ENCODE measurements around the gene TMBIM1. TPM values are rescaled to one million over a fixed set of nuclear protein-coding genes. Genes with fewer than 3 reads are reported as not detected.
A peak's percentile ranks its signal among the peaks of the same experiment; 100 is the strongest.

TMBIM1 gene
- total RNA-seq, 4 donors from 2014 or later = 205 to 318 (median 287) TPM

GRCh38 chr2:218327451-218328210 lies 35.3 kb upstream of the TMBIM1 start:
- intact Hi-C loops (cut with DNase I; ENCODE audit: low total_unique reads) = no loop called here

GRCh38 chr2:218326315-218326714 lies 34.0 kb upstream of the TMBIM1 start:
- WGBS, 2 donors = 92 to 100% methylated on average over 2 of the region's 2 CpGs
- no peak for DNase-seq (ENCODE audit: low spot score in 2 of 2)
- no peak overlapping the region for H3K4me3 ChIP-seq (ENCODE audit: low read depth, poor library complexity, severe bottlenecking)
- intact Hi-C loops (cut with DNase I; ENCODE audit: low total_unique reads) = no loop called here
- TF ChIP-seq POLR2A (IDR thresholded peaks at IDR 0.05) (no peak), CTCF (IDR thresholded peaks at IDR 0.05) (no peak)

More at GRCh38 chr2:218327451-218328210, 35.3 kb upstream of the TMBIM1 start:
- no peak overlapping the region for H3K4me3 ChIP-seq (ENCODE audit: low read depth, poor library complexity, severe bottlenecking)
- DNase-seq (ENCODE audit: low spot score in 2 of 2) = no peak
- no peak for TF ChIP-seq CTCF (IDR thresholded peaks at IDR 0.05)
- no peak for TF ChIP-seq POLR2A (IDR thresholded peaks at IDR 0.05)
- WGBS, 2 donors = 72 to 82% methylated on average over 11 of the region's 11 CpGs

- WGBS, 2 donors = 76 to 77% methylated on average over 4 of the region's 4 CpGs
- DNase-seq (ENCODE audit: low spot score in 2 of 2) = no peak
- TF ChIP-seq POLR2A (IDR thresholded peaks at IDR 0.05) (no peak), CTCF (IDR thresholded peaks at IDR 0.05) (no peak)
- H3K4me3 ChIP-seq (ENCODE audit: low read depth, poor library complexity, severe bottlenecking) = no peak overlapping the region
- intact Hi-C loops (cut with DNase I; ENCODE audit: low total_unique reads) = no loop called here
Observed at GRCh38 chr2:218325566-218326160, 33.4 kb upstream of the TMBIM1 start.

GRCh38 chr2:218323526-218324472 lies 31.5 kb upstream of the TMBIM1 start:
- peak; percentile 36 to 88 for DNase-seq (ENCODE audit: low spot score in 2 of 2)
- TF ChIP-seq CTCF (IDR thresholded peaks at IDR 0.05) (no peak), POLR2A (IDR thresholded peaks at IDR 0.05) (no peak)

GRCh38 chr2:218322768-218323525 lies 30.6 kb upstream of the TMBIM1 start:
- DNase-seq (ENCODE audit: low spot score in 2 of 2) = peak; percentile 63 to 90
- intact Hi-C loops (cut with DNase I; ENCODE audit: low total_unique reads) = no loop called here
- TF ChIP-seq POLR2A (IDR thresholded peaks at IDR 0.05) (no peak), CTCF (IDR thresholded peaks at IDR 0.05) (peak in 1 of 3 donors; percentile 8)
- H3K4me3 ChIP-seq (ENCODE audit: low read depth, poor library complexity, severe bottlenecking) = peak overlapping the region; percentile 34
- 2% methylated on average over 21 to 44 of the region's 69 CpGs for WGBS, 2 donors

More at GRCh38 chr2:218323526-218324472, 31.5 kb upstream of the TMBIM1 start:
- peak overlapping the region; percentile 34 for H3K4me3 ChIP-seq (ENCODE audit: low read depth, poor library complexity, severe bottlenecking)
- 7 to 9% methylated on average over 24 of the region's 24 CpGs for WGBS, 2 donors
- intact Hi-C loops (cut with DNase I; ENCODE audit: low total_unique reads) = no loop called here
